Left ventricle myocardium inferior (tissue), 1 donor: ENCODE measurements around the gene ACAD8. TPM values are rescaled to one million over a fixed set of nuclear protein-coding genes. Genes with fewer than 3 reads are reported as not detected.

Experiments
- DNase-seq: peaks from one replicate; pipeline ENCODE4 v3.0.0-alpha.2; 2020
- H3K27ac ChIP-seq: fragments of 200-600 bp; replicated peaks from 2 replicates; pipeline ENCODE4 v1.8.0; 2021
- H3K27me3 ChIP-seq: fragments of 200-600 bp; 2 replicates; pipeline ENCODE4 v1.8.0; 2021; ENCODE audit warnings: low read depth
- H3K36me3 ChIP-seq: fragments of 200-600 bp; 2 replicates; pipeline ENCODE4 v1.8.0; 2021
- H3K4me1 ChIP-seq: fragments of 200-600 bp; 2 replicates; pipeline ENCODE4 v1.8.0; 2021
- H3K4me3 ChIP-seq: fragments of 200-600 bp; 2 replicates; pipeline ENCODE4 v1.8.0; 2021; ENCODE audit warnings: mild to moderate bottlenecking, moderate library complexity
- H3K9me3 ChIP-seq: fragments of 200-600 bp; replicated peaks from 2 replicates; pipeline ENCODE4 v1.8.0; 2021
- intact Hi-C: fragments of 100-400 bp; cut with micrococcal nuclease; formaldehyde crosslinking; loops from one replicate; pipeline ENCODE4 v1.11.0; 2022
- total RNA-seq: library from RNA; stranded (reverse); fragmentation: NEBNext Ultra II Directional; extraction: Animal tissue kit (Norgen Biotek cat#: 25700); gene quantifications from one replicate; pipeline ENCODE4 v1.2.1, GENCODE V29; 2021
- TF ChIP-seq, protein P1 (sequence below): fragments of 200-600 bp; IDR thresholded peaks from 2 replicates; pipeline ENCODE4 v1.8.0; 2021; ENCODE audit warnings: antibody characterized with exemption, mild to moderate bottlenecking, borderline replicate concordance
- donor health status: DM: no; HTN: yes; CAD: no; lungs with severe emphysema.

Gene ACAD8
- total RNA-seq, 1 donor from 2014 or later, result 40.7 TPM

DNA sequence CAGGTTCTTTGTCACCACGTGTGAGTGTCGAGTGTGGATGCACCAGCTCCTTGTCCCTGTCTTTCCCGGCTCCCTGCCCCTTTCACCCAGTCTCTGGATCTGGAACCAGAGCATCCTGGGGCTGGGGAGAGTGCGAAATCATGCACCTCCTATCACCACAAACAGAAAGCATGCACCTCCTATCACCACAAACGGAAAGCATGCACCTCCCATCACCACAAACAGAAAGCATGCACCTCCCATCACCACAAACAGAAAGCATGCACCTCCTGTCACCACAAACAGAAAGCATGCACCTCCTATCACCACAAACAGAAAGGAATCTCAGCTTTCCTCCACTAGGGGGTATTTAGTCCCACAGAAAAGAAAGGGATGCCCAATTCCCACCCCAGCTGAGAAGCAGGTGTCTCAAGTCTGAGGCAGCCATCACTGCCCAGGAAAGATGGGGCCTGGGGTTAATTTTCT, 16.9 kb downstream of the ACAD8 start:
- Histone ChIP-seq H3K36me3 (no peaks in the 10 kb centered on the region), H3K9me3 (no peaks in the 10 kb centered on the region), H3K27ac (no peak overlapping the region), H3K4me3 (no peak overlapping the region), H3K27me3 (peaks cover 62% of the 10 kb centered on the region), H3K4me1 (peaks cover 2% of the 10 kb centered on the region)
- TF ChIP-seq, protein P1, sequence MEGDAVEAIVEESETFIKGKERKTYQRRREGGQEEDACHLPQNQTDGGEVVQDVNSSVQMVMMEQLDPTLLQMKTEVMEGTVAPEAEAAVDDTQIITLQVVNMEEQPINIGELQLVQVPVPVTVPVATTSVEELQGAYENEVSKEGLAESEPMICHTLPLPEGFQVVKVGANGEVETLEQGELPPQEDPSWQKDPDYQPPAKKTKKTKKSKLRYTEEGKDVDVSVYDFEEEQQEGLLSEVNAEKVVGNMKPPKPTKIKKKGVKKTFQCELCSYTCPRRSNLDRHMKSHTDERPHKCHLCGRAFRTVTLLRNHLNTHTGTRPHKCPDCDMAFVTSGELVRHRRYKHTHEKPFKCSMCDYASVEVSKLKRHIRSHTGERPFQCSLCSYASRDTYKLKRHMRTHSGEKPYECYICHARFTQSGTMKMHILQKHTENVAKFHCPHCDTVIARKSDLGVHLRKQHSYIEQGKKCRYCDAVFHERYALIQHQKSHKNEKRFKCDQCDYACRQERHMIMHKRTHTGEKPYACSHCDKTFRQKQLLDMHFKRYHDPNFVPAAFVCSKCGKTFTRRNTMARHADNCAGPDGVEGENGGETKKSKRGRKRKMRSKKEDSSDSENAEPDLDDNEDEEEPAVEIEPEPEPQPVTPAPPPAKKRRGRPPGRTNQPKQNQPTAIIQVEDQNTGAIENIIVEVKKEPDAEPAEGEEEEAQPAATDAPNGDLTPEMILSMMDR, result no peak
- intact Hi-C loops, result no loop called here
- DNase-seq, result no peak

DNA sequence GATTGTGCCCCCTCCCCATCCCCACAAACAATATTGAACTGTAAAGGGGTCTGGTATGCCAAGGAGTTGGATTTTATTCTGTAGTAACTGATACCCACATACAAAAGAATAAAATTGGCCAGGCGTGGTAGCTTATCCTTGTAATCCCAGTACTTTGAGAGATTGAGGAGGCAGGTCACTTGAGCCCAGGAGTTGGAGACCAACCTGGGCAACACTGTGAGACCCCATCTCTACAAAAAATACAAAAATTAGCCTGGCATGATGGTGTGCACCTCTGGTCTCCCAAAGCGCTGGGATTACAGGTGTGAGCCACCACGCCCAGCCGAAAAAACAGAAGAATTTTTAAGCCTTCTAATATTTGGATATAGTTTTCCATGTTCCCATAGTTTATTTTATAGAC, 18.6 kb downstream of the ACAD8 start:
- Histone ChIP-seq H3K27ac (no peak overlapping the region), H3K4me1 (peaks cover 18% of the 10 kb centered on the region), H3K4me3 (no peak overlapping the region), H3K27me3 (peaks cover 79% of the 10 kb centered on the region), H3K36me3 (no peaks in the 10 kb centered on the region), H3K9me3 (no peaks in the 10 kb centered on the region)
- no peak for DNase-seq
- TF ChIP-seq, protein P1, result no peak
- intact Hi-C loops, result no loop called here

DNA sequence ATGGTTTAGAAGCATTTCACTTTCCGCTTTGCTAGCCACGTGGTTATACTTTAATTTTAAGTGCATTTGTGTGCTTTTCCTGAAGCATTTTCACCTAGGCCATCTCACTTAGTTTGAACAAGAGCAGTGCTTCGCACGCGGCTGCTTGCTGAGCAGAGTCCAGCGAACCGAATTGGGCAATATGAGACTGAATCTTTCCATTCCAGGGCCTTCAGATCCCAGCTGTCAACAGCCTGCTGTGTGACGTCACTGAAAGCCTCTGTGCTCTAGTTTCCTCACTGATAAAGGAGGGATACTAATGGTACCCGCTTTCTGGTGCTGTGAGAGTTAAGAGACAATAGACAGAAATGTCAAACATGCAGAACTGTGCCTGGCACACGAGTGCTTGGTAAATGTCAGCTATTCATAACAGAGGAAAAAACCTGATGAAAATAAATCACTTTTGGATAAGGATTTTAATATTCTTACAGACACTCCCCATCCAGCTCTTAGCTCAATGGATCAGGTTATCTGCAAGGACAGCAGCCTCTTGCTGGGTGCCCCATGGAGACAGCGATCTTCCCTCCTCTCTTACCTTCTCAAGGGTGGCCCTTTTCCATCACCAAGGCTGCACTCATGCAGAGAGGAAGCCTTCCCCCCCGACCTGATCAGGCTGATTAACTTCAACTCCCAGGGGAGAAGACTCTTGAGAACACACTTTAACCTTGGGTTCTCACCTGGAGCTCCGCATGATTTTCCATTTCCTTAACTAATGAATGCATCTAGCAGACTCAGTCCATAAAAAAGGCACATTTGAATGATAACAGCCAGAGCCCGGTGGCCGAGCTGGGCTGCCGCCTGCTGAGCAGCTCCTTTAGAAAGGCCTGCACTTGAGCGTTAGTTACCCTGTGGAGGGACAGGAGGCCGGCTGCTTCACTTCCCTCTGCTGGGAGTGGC, 19.3 kb downstream of the ACAD8 start:
- Histone ChIP-seq H3K4me1 (peaks cover 25% of the 10 kb centered on the region), H3K4me3 (no peak overlapping the region), H3K27ac (no peak overlapping the region), H3K27me3 (peaks cover 86% of the 10 kb centered on the region), H3K9me3 (no peaks in the 10 kb centered on the region), H3K36me3 (no peaks in the 10 kb centered on the region)
- TF ChIP-seq, protein P1, result no peak
- intact Hi-C loops, result no loop called here
- no peak for DNase-seq

GRCh38 chr11:134273317-134273712, 19.9 kb downstream of the ACAD8 start:
- intact Hi-C loops, result no loop called here
- DNase-seq, result no peak
- Histone ChIP-seq H3K36me3 (no peaks in the 10 kb centered on the region), H3K9me3 (no peaks in the 10 kb centered on the region), H3K4me1 (peaks cover 25% of the 10 kb centered on the region), H3K27ac (no peak overlapping the region), H3K27me3 (peaks cover 93% of the 10 kb centered on the region), H3K4me3 (no peak overlapping the region)
- TF ChIP-seq, protein P1, result no peak

- no peaks in the 10 kb centered on the region for H3K36me3 ChIP-seq
- no peak overlapping the region for H3K27ac ChIP-seq
- DNase-seq, result no peak
- H3K27me3 ChIP-seq, result peaks cover 100% of the 10 kb centered on the region
- no peaks in the 10 kb centered on the region for H3K9me3 ChIP-seq
- TF ChIP-seq, protein P1, result no peak
- H3K4me1 ChIP-seq, result peaks cover 25% of the 10 kb centered on the region
- intact Hi-C loops, result no loop called here
- H3K4me3 ChIP-seq, result no peak overlapping the region
These were observed 21.8 kb downstream of the ACAD8 start for GRCh38 chr11:134275188-134275533.
